Inferior parietal cortex (tissue), 1 donor: Measurements from ENCODE around the gene PRPF6.
A peak's percentile ranks its signal among the peaks of the same experiment; 100 is the strongest.

Experiments
- DNase-seq: peaks from one replicate; pipeline ENCODE4 v3.0.0-alpha.2; 2016; ENCODE audit errors: extremely low spot score

PRPF6 gene

GRCh38 chr20:63980806-63981728 is at the start of gene PRPF6:
TSS of gene PRPF6 (plus strand) at chr20:63981132. CDS start at chr20:63981246, 114 bp downstream.
- DNase-seq, result peak; percentile 98

- DNase-seq, result no peak
These were observed 49.2 kb upstream of the PRPF6 start for GRCh38 chr20:63931735-63932134.

GRCh38 chr20:63932606-63933160 is 48.2 kb upstream of the PRPF6 start:
- DNase-seq, result no peak

- no peak for DNase-seq
These were observed 47.3 kb upstream of the PRPF6 start for GRCh38 chr20:63933646-63934045.

GRCh38 chr20:63934271-63935068 is 46.5 kb upstream of the PRPF6 start:
- DNase-seq, result no peak

GRCh38 chr20:63935447-63935846 is 45.5 kb upstream of the PRPF6 start:
- no peak for DNase-seq

GRCh38 chr20:63937596-63937995 is 43.3 kb upstream of the PRPF6 start:
- DNase-seq, result no peak

- no peak for DNase-seq
These were observed 41.6 kb upstream of the PRPF6 start for GRCh38 chr20:63939061-63939935.

GRCh38 chr20:63940071-63940471 is 40.9 kb upstream of the PRPF6 start:
- DNase-seq, result no peak

GRCh38 chr20:63940472-63941266 is 40.3 kb upstream of the PRPF6 start:
- no peak for DNase-seq

- DNase-seq, result no peak
These were observed 39.5 kb upstream of the PRPF6 start for GRCh38 chr20:63941282-63942081.

- no peak for DNase-seq
These were observed 38.5 kb upstream of the PRPF6 start for GRCh38 chr20:63942250-63942951.

GRCh38 chr20:63942969-63943807 is 37.7 kb upstream of the PRPF6 start:
- no peak for DNase-seq

GRCh38 chr20:63943808-63944077 is 37.2 kb upstream of the PRPF6 start:
- no peak for DNase-seq

GRCh38 chr20:63944078-63944941 is 36.6 kb upstream of the PRPF6 start:
- DNase-seq, result no peak

GRCh38 chr20:63945031-63945658 is 35.8 kb upstream of the PRPF6 start:
- DNase-seq, result no peak
